GM13977 (cell line): Measurements from ENCODE around the gene DTL.
A peak's percentile ranks its signal among the peaks of the same experiment; 100 is the strongest.
"Not testable (repeated sequence)": the region's sequence is repeated elsewhere in the genome, so short reads cannot be mapped to it uniquely, and the experiment has no call there.

Experiments
- DNase-seq: peaks from one replicate; pipeline ENCODE4 v3.0.0; 2012; ENCODE audit warnings: low spot score
- in situ Hi-C: fragments of 300-500 bp; cut with MboI; formaldehyde crosslinking; loops from one replicate; pipeline ENCODE4 v1.12.0; 2022; ENCODE audit warnings: low sequenced_read_pairs, low pct_unique_long_range_greater_than_20kb, mixed read lengths, inconsistent platforms; ENCODE audit not compliant: unreplicated experiment
- TF ChIP-seq, protein P1 (sequence below): IDR thresholded peaks from 2 replicates; pipeline ENCODE4 v1.5.1; 2012; ENCODE audit warnings: mild to moderate bottlenecking, control low read depth; ENCODE audit not compliant: insufficient read depth; ENCODE audit errors: extremely low read depth, missing control alignments

DTL gene, protein sequence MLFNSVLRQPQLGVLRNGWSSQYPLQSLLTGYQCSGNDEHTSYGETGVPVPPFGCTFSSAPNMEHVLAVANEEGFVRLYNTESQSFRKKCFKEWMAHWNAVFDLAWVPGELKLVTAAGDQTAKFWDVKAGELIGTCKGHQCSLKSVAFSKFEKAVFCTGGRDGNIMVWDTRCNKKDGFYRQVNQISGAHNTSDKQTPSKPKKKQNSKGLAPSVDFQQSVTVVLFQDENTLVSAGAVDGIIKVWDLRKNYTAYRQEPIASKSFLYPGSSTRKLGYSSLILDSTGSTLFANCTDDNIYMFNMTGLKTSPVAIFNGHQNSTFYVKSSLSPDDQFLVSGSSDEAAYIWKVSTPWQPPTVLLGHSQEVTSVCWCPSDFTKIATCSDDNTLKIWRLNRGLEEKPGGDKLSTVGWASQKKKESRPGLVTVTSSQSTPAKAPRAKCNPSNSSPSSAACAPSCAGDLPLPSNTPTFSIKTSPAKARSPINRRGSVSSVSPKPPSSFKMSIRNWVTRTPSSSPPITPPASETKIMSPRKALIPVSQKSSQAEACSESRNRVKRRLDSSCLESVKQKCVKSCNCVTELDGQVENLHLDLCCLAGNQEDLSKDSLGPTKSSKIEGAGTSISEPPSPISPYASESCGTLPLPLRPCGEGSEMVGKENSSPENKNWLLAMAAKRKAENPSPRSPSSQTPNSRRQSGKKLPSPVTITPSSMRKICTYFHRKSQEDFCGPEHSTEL

GRCh38 chr1:212035123-212035834 is at the start of gene DTL, which contains the start of gene INTS7:
TSS of gene DTL (plus strand) at chr1:212035748. CDS start at chr1:212035891, 143 bp downstream.
TSS of gene INTS7 (minus strand) at chr1:212035557. CDS start at chr1:212035437, 120 bp downstream.
- DNase-seq = peak; percentile 95
- TF ChIP-seq, protein P1, sequence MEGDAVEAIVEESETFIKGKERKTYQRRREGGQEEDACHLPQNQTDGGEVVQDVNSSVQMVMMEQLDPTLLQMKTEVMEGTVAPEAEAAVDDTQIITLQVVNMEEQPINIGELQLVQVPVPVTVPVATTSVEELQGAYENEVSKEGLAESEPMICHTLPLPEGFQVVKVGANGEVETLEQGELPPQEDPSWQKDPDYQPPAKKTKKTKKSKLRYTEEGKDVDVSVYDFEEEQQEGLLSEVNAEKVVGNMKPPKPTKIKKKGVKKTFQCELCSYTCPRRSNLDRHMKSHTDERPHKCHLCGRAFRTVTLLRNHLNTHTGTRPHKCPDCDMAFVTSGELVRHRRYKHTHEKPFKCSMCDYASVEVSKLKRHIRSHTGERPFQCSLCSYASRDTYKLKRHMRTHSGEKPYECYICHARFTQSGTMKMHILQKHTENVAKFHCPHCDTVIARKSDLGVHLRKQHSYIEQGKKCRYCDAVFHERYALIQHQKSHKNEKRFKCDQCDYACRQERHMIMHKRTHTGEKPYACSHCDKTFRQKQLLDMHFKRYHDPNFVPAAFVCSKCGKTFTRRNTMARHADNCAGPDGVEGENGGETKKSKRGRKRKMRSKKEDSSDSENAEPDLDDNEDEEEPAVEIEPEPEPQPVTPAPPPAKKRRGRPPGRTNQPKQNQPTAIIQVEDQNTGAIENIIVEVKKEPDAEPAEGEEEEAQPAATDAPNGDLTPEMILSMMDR = peak; percentile 77
- in situ Hi-C loops = loop anchor here (10.0 kb wide), 1 partner anchor 350 kb away; no protein-coding TSS in a partner anchor

DNA sequence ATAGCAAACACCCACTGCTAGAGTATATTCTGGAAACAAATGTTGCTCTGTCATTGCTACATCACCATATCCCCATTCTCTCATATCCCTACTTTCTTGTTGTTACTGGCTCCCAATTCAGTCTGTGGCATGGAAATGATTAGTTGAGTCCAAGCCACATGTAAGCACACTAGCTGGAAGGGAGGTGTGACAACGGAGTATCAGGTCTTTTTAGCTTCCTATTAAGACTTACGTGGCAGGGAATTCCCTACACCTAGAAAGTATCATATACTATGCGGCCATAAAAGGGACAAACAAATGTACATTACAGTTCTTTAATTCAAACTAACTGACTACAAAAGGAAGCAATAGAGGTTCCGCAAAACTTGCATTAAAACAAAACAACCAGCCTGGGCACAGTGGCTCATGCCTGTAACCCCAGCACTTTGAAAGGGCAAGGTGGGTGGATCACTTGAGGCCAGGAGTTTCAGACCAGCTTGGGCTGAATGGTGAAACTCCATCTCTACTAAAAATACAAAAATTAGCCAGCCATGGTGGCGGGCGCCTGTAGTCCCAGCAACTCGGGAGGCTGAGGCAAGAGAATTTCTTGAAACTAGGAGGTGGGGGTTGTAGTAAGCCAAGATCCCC is 48.8 kb upstream of the DTL start:
- DNase-seq = no peak
- in situ Hi-C loops = no loop called here
- TF ChIP-seq, protein P1 = no peak

- in situ Hi-C loops = no loop called here
- DNase-seq = no peak
- TF ChIP-seq, protein P1 = no peak
Measured at GRCh38 chr1:211991695-211992094, 43.9 kb upstream of the DTL start.

DNA sequence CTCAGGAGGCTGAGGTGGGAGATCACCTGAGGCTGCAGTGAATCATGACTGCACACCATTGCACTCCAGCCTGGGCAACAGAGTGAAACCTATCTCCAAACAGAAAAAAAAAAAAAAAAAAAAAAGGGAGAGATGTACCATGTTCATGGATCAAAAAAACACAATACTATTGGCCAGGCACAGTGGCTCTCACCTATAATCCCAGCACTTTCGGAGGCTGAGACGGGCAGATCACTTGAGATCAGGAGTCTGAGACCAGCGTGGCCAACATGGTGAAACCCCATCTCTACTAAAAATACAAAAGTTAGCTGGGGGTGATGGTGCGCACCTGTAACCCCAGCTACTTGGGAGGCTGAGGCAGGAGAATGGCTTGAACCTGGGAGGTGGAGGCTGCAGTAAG is 38.1 kb upstream of the DTL start:
- in situ Hi-C loops = not testable (repeated sequence)

DNA sequence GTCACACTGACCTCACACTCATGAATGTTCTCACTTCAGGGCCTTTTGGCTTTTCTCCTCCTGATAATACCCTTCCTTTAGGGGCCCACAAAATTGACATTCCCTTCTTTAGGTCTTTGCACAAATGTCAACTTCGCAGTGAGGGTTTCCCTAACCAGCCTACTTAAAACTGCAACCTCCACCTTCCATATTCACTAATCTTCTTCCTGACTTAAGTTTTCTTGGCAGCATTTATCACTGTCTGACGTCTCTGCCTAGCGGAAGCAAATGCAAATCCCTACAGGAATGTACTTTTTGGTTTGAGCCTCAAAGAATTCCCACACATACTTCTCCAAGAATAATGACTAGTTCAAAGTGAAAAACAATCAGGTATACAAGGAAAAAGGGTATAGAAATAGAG is 33.0 kb upstream of the DTL start:
- DNase-seq = no peak
- TF ChIP-seq, protein P1 = no peak
- in situ Hi-C loops = no loop called here

More for the DNA sequence above, 38.1 kb upstream of the DTL start:
- DNase-seq = not testable (repeated sequence)

DNA sequence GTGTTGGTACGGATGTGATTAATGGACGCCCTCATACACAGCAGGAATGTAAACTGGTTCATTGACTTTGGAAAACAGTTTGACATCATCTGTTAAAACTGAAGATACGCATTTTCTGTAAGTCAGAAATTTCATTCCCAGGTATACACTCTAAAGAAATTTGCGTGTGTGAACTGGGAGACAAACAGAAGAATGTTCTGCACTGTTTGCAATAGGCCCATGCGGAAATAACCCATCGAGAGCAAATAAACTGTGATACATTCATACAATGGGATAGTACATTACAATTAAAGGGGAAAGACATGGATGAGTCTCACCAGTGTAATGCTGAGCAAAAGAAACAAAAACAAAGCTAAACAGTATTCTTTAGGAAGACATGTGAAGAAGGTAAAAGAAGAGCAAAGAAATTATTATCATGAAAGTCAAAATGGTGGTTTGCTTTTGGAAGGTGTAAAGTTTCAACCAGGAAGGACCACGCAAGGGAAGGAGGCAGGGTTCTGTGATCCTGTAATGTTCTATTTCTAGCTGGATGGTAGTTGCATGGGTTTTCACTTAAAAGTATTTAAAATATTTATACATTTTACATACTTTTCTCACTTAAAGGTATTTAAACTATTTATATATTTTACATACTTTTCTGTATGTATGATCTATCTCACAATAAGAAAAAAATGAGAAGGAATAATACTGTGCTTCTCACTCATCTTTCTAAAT is 30.5 kb upstream of the DTL start:
- in situ Hi-C loops = no loop called here
- TF ChIP-seq, protein P1 = no peak
- DNase-seq = no peak
